Inflammatory macrophage treated with lipopolysaccharide for 1 hour (primary cell): ENCODE data around the gene IL17RE.
"Not testable (repeated sequence)": the region's sequence is repeated elsewhere in the genome, so short reads cannot be mapped to it uniquely, and the experiment has no call there.

Source experiments
- DNase-seq, 2 donors: peaks; one replicate each; pipeline ENCODE4 v3.0.0-alpha.2; 2020 to 2022

The IL17RE gene

DNA sequence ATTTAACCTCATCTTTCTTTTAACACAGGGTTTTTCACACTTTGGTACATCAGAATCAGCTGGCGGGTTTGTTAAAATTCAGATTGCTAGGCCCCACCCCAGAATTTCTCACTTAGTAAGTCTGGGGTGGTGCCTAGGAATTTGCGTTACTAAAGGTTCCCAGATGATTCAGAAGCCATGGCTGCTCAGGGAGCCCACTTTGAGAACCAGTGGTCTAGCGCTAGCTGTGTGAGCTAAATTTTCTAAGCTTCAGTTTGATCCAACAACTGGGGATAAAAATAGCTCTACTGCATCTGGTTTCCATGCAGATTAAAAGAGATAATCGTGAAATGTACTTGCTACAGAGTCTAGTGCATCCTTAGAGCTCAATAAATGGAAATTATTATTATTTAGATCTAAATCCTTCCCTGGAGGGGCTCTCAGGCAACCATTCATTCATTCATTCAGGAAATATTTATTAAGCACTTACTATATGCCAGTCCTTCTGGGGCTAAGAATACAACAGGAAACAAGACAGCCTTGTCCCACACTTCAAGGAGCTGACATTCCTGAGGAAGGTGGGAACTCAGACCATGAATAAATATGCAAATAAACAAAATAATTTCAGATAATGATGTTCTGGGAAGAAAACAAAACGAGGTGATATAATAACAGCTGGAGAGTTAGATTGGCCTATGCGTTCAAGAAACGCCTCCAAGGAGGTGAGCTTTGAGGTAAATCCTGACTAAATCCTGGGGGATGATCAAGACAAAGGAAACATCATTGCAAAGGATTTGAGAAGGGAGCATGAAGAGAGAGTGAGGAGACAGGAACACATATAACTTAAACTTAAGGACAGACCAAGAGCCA lies 18.7 kb upstream of the IL17RE start:
- no peak for DNase-seq

DNA sequence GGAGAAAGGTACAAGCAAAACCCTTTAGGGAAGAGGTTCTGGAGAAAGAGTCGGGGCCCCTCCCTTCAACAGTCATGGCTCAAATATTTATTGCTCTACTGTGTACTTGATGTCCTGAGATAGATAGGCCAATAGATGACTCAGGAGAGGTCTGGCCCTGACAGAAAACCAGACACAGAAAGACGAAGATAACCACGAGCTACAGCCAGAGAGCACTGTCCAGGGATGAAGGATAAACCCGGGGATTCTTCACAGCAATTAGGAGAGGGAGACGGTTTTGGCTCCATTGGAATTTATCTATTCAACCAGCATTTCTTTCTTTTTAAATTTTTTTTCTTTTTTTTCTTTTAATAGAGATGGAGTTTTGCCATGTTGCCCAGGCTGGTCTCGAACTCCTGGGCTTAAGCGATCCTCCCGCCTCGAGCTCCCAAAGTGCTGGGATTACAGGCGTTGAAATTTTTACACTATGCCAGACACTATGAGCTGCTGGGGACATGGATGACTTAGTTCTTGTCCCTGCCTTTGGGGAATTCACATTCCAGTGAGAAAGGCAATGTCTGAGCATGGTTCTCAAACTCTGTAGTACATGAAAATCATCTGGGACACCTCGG lies 18.0 kb upstream of the IL17RE start:
- no peak for DNase-seq

DNA sequence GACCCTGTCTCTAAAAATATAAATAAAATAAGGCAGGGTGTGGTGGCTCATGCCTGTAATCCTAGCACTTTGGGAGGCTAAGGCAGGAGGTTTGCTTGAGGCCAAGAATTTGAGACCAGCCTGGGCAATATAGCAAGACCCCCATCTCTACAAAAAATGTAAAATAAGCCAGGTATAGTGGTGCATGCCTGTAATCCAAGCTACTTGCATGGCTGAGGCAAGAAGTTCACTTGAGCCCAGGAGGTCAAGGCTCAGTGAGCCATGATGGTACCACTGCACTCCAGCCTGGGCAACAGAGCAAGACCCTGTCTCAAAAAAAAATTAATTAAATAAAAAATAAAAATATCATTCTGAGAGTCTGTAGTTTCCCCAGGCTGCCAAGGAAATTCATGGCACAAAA lies 16.3 kb upstream of the IL17RE start:
- no peak for DNase-seq

DNA sequence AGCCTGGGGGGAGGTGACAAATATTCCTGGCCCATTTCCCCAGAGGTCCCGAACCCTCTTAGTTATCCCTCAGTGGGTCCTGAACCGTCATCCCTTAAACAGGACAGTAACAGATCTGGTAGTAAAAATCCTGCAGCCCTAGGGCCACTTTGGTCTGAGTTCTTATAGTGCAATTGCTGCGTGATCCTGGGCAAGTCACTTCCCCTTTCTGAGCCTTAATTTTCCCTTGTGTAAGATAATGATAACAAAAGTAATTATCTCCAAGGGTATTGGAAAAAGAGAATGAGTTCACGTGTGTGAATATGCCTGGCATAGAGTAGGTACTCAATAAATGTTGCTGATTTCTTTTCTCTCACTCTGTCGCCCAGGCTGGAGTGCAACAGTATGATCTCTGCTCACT lies 15.2 kb upstream of the IL17RE start:
- DNase-seq = no peak

DNA sequence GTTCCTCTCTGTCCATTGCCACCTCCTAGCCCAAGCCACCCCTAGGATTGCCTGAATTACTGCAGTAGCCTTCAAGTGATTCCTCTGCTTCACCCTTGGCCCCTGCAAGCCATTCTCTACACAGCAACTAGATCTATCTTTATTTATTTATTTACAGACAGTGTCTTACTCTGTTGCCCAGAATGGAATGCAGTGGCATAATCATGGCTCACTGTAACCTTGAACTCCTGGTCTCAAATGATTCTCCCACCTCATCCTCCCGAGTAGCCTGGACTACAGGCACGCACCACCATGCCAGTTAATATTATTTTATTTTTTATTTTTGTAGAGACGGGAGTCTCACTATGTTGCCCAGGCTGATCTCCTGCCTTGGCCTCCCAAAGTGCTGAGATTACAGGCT lies 14.1 kb upstream of the IL17RE start:
- DNase-seq = no peak

DNA sequence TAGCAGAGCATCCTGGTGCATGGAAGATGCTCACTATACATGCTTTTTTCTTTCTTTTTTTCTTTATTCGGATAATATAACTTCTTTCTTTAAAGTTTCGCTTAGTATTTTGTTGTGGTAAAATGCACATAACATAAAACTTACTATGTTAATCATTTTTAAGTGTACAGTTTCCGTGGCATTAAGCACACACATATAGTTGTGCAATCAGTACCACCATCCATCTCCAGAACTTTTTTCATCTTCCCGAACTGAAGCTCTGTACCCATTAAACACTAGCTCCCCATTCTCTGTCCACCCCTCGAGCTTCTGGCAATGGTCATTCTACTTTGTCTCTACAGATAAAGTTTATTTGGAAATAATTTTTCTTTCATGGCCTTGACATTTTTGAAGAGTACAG lies 13.2 kb upstream of the IL17RE start:
- no peak for DNase-seq

DNA sequence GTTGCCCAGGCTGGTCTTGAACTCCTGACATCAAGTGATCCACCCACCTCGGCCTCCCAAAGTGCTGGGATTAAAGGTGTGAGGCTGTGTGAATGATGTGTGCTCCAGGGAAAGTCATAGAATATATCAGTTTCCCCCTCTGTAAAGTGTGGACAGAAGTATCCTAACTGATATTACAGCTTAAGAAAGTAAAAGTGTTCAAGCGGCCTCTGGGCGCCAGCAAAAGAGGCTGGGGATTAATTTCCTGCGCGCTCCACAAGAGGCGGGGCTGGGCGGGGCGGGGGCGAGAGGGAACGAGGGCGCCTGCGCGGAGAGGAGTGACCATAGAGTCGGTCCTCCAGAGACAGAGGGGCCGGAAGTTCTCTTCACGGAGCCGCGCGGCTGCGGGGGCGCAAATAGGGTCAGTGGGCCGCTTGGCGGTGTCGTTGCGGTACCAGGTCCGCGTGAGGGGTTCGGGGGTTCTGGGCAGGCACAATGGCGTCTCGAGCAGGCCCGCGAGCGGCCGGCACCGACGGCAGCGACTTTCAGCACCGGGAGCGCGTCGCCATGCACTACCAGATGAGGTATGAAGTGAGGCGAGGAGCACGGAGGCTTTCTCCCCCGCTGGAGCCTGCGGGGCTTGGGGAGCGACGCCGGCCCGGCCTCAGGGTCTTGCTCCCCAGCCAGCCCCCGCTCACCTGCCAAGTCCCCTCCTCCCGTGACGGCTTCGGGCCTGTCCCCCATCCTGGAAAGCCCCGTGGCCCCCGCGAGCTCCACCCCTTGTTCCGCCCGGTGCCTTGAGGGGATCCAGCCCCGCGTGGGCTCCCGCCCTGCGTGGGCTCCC lies 12.2 kb upstream of the IL17RE start, which contains the start of gene JAGN1:
JAGN1 (plus strand) TSS at position 362 of the 823 bp plus-strand sequence; CDS start at position 475, 113 bp downstream.
- DNase-seq = peak; percentile 85 to 98

DNA sequence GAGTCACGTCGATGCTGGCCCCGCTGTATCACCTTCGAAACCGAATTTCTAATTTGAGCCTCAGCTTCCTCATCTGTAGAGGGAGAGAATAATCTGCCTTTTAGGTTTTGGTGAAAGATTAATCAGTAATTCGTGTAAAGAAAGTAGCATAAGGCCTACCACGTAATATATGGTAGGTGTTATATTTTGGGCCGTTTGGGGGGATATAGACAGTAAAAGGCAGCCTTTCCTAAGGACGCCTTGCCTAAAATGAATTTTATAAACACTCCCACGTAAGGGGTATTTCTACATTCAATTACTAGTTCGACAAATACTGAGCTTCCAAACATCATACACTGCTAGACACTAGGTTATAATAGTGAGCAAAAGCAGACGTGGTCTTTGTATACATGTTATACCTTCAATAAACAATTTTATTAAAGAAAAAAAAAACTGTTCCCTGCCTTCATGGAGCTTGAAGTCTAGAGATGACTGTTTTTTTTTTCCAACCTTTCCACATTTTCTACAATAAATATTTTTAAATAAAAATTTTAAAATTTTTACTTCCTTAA lies 11.5 kb upstream of the IL17RE start:
- peak in 1 of 2 donors; percentile 14 for DNase-seq

DNA sequence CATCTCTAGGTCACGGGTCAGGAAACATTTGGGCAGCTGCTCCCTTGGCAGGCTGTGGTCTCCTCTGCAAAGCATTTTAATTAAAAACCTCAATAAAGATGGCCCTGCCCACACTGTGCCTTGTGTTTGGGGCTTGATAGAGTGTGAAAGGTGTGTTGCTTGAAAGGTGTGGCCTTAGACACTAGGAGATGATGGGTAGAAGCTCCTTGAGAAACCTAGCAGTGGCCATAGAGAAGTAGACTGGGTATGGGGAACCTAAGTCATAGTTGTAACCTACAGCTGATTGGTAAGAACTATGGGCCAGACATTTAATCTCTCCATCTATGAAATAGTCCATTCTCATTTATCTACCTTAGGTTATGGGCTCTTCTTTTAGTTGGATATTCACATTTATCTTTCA lies 8.9 kb upstream of the IL17RE start:
- no peak for DNase-seq

DNA sequence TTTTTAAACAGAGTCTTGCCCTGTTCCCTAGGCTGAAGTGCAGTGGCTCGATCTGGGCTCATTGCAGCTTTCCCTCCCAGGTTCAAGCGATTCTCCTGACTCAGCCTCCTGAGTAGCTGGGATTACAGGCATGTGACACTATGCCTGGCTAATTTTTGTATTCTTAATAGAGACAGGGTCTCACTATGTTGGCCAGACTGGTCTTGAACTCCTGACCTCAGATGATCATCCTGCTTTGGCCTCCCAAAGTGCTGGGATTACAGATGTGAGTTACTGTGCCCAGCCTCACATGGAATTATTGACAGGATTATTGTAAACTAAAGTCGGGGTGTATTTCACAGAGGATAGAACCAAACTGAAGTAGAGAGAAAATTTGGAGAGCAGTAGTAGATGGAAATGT lies 6.9 kb upstream of the IL17RE start:
- not testable (repeated sequence) for DNase-seq

DNA sequence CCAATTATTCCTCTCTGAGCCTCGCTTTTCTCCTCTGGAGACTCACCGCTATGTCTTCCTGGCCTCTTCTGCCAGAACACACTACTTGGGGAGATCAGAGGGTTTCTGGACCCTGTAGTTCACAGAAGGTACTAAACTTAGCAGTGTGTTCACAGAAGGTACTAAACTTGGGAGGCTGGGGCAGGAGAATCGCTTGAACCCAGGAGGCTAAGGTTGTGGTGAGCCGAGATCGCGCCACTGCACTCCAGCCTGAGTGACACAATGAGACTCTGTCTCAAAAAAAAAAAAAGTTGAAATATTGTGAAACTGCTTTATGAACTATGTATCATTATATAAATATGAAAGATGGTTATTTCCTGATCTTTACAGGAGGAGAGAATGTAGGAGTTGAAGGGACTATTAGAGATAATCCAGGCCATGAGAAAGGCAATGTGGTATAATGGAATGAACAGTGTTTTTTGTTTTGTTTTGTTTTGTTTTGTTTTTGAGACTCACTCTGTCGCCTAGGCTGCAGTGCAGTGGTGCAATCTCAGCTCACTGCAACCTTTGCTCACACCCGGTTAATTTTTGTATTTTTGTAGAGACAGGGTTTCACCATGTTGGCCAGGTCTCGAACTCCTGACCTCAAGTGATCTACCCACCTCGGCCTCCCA lies 5.8 kb upstream of the IL17RE start:
- not testable (repeated sequence) for DNase-seq

DNA sequence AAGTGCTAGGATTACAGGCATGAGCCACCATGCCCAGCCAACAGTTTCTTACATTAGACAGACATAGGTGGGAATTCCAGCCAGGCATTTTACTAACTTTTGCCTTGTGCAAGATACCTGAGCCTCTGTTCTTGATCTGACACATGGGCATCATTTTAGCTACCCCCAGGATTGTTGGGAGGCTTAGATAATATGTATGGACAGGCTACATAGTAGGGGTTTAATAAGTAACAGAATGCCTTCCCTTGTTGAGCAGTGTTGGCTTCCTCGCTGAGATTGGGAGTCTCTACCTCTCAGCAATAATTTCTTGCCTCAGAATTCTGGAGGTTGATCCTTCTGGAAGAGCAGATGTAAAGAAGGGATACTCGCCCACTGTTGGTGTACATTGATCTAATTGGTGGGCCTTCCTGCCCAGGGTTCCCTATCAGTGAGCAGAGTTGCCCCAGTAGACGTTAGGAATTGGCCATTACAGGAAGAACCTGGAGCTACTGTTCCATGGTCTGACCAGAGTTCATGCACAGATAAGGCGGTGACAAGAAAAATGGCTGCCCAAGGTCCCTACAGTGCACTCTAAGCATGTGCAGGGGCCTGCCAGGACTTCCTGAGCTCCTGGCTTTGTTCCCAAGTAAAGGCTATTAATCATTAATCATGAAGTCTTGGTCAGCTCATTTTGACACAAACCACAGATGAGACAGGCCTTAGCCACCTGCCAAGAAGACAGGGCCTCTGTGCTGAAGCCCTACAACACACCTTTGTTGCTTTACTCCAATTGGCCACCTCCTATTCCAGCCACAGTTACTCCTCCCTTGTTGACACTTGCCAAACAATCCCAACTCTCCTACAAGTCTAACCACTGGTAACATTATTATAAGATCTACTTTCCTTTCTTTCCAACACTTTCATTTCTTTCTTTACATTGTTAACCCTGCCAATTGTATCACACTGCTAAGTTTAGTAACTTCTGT lies 5.0 kb upstream of the IL17RE start:
- DNase-seq = no peak

DNA sequence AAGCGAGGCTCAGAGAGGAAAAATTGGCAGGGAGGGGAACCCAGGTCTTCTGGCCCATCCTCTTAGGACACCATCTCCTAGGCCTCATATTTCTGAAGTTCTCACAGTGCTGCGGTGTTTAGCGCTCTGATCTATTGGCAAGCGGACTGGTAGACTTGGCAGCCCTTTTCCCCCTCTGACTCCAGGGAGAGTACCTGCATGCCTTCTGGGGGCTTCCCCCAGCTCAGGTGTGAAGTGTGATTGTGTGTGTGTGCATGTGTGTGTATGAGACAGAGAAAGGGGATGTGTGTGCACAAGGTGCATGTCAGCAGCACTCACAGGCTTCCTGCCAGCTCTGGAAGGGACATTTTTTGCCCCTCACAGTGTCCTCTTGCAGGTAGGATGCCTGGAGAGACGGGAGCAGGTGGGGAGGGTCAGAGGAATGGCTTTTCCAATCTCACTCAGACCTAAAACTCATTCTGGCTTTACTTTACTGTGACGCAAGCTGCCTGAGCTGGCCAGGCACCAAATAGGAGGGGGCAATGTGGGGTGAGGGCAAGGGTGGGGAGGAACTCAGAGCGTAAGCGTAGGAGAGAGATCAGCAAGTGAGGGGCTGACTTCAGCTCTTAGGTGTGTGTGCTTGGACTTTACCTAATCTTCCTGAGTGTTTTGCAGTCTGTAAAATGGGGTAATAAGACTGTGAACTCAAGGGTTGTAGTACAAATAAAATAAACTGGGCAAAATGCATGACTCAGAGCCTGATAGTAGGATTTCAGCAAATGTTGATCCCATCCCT lies 4.0 kb upstream of the IL17RE start:
- DNase-seq = no peak

DNA sequence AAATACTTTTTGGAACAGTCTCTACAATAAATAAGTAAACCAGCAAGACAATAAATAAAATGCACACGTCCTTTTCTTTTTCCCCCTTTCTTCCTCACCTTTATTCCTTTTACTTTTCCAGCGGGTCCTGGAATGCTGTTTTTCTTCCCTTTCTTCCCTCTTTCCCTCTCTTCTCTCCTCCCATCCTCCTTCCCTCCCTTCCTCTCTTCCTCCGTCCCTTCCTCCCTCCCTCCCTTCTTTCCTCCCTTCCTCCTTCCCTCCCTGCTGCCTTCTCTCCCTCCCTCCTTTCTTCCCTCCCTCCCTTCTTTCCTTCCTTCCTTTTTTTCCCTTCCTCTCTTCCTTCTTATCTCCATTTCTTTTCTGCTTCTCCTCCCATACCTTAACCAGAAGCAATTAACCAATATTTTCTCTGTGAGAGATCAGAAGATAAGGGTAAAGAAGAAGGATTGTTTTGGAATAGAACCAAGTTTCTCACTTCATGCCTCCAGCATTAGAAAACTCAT lies 3.3 kb upstream of the IL17RE start:
- DNase-seq = no peak

DNA sequence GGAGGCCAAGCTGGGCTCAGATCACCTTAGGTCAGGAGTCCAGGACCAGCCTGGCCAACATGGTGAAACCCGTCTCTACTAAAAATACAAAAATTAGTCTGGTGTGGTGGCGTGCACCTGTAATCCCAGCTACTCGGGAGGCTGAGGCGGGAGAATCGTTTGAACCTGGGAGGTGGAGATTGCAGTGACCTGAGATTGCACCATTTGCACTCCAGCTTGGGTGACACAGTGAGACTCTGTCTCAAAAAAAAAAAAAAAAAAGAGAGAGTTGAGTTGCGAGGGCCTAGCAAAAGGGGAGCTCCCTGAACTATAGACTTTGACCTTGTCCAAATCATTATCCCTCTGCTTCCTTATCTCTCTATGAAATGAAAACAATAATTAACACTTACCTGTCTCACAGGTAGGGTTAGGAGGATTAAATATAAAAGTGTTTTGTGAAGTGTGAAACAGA lies 1.7 kb upstream of the IL17RE start:
- DNase-seq = not testable (repeated sequence)

DNA sequence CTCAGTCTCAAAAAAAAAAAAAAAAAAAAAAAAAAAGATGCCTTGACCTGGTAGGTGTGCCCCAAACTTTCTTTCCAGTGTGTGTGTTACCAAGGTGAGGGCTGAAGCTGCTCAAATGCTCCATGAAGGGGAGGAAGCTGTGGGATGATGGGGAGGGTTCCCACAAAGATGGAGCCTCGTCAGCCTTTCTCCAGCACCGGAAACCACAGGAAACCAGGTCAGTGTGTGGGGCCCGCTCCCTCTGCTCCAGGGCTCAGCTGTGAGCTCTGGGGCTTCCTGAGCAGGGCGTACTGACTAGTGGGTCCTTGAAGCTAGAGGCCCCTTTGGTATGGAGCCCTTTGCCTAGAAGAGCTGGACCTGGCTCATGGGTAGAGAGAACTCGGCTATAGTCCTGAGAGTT lies 681 bp upstream of the IL17RE start:
- no peak for DNase-seq

DNA sequence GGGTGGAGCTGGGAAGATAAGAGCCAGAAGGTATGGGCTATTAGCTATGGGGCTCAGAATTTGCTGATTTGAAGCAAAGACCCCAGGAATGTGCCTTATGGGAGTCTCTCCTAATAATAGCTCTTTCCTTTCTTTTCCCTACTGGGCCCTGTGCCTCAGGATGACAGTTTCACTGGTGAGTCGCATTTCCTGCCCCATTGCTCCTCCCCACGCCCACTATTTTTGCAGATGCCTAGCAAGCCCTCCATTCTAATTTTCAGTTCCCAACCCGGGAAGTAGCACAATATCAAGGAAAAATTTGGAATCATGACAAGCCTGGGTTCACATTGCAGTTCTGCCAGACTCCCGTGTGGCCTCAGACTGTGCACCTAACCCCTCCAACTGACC lies 583 bp downstream of the IL17RE start:
- DNase-seq = peak; percentile 37 to 51

DNA sequence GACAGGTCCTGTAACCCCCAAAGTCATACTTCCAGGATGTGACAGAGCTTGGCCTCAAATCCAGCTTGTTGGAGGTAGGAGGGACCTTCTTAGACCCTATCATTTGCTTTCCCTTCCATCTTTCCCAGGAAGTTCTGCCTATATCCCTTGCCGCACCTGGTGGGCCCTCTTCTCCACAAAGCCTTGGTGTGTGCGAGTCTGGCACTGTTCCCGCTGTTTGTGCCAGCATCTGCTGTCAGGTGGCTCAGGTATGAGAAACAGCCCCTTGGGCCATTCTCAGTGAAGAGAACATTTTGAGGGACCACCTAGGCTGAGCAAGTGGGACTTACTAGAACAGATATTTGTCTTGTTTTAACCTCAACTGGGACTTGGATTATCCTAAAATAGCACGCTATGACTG lies 1.3 kb downstream of the IL17RE start:
- no peak for DNase-seq

DNA sequence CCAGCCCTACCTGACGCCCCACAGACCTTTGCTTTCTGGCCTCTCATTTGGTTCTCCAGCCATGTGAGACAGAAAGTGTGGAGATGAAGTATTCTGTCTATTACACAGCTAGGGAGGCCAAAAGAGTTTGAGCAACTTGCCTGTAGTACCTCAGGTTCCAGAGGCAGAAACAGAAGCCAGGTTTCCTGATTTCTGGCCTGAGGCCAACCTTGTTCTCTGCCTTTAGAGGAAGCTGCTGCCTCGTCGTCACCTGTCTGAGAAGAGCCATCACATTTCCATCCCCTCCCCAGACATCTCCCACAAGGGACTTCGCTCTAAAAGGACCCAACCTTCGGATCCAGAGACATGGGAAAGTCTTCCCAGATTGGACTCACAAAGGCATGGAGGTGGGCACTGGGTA lies 3.8 kb downstream of the IL17RE start:
- no peak for DNase-seq

DNA sequence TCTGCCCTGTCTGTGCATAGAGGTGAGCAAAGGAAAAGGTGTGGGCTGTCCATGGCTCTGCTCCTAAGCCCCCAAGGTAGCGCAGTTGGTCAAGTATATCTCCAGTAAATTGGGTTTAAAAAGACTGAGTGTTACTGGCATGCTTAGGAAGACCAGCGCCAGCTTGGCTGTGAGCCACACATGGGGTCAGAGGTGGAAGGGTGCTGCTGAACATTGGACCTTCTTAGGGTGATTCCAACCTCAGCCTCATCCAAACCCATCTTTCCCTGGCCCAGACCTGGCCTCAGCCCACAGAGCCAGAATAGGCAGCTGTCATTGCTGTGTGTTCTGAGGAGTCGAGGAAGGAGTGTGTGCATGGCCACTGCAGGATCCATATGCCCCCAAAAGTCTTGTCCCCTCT lies 5.6 kb downstream of the IL17RE start:
- DNase-seq = no peak
